Kidney (tissue), 14 donors: Measurements from ENCODE around the gene SSR4. TPM values are rescaled to one million over a fixed set of nuclear protein-coding genes. Genes with fewer than 3 reads are reported as not detected.
A peak's percentile ranks its signal among the peaks of the same experiment; 100 is the strongest.

Experiments
- DNase-seq, 5 donors: peaks; one replicate each; pipeline ENCODE4 v3.0.0-alpha.2; 2013 to 2020
- FAIRE-seq: peaks from 2 replicates; lab custom pipeline; 2012; peaks lifted over from hg19 to GRCh38; lab: Jason Lieb, UNC
- H3K27ac ChIP-seq, 2 donors: one replicate each; pipeline ENCODE4 v1.7.0; 2013; ENCODE audit warnings: low read depth in 2 of 2, low read length in 2 of 2, inconsistent platforms in 1 of 2
- H3K27me3 ChIP-seq: one replicate; pipeline ENCODE4 v1.7.1; 2013; ENCODE audit warnings: low read length, inconsistent platforms; ENCODE audit not compliant: control insufficient read depth, insufficient read depth
- H3K36me3 ChIP-seq, 3 donors: one replicate each; pipeline versions ENCODE4 v1.7.0 to v1.7.1; 2013; ENCODE audit warnings: low read length in 3 of 3, control low read depth in 1 of 3, inconsistent platforms in 1 of 3; ENCODE audit not compliant: insufficient read depth in 3 of 3, control insufficient read depth in 2 of 3
- H3K4me1 ChIP-seq, 3 donors: one replicate each; pipeline versions ENCODE4 v1.7.0 to v1.7.1; 2013; ENCODE audit warnings: low read length in 3 of 3, inconsistent platforms in 1 of 3, low read depth in 1 of 3; ENCODE audit not compliant: control insufficient read depth in 2 of 3, insufficient read depth in 2 of 3
- H3K4me3 ChIP-seq, 3 donors: one replicate each; pipeline versions ENCODE4 v1.7.0 to v1.8.1; 2013; ENCODE audit warnings: low read length in 3 of 3, control low read depth in 1 of 3, inconsistent platforms in 1 of 3
- H3K9ac ChIP-seq, 3 donors: one replicate each; pipeline versions ENCODE4 v1.7.0 to v1.7.1; 2013; ENCODE audit warnings: low read length in 3 of 3, control low read depth in 1 of 3, inconsistent platforms in 1 of 3
- H3K9me3 ChIP-seq, 3 donors: one replicate each; pipeline versions ENCODE4 v1.7.0 to v1.7.1; 2013; ENCODE audit warnings: low read length in 3 of 3, control low read depth in 1 of 3, inconsistent platforms in 1 of 3; ENCODE audit not compliant: control insufficient read depth in 2 of 3, insufficient read depth in 1 of 3
- CTCF ChIP-seq: IDR thresholded peaks from 3 replicates; pipeline ENCODE4 v1.5.1; 2012; ENCODE audit warnings: mild to moderate bottlenecking, moderate library complexity, borderline replicate concordance; ENCODE audit not compliant: insufficient read depth; ENCODE audit errors: extremely low read depth
- intact Hi-C: fragments of 100-400 bp; cut with DNase I; formaldehyde crosslinking; loops from one replicate; pipeline ENCODE4 v1.11.1; 2022
- polyA plus RNA-seq: library from polyadenylated mRNA; stranded (reverse); fragments of 350-450 nt; fragmentation: Illumina TruSeq; extraction: RNeasy Lipid Tissue Mini Kit (QIAGEN cat#74804); gene quantifications from one replicate; pipeline ENCODE4 v1.2.3, GENCODE V29; 2014; ENCODE audit warnings: low read depth, low replicate concordance; ENCODE audit not compliant: insufficient read depth
- total RNA-seq: library from RNA; stranded (reverse); fragmentation: NEBNext Ultra II Directional; extraction: Animal tissue kit (Norgen Biotek cat#: 25700); gene quantifications from one replicate; pipeline ENCODE4 v1.2.1, GENCODE V29; 2021
- donor health status: control.
- donor health status: control.
- donor health status: control.
- donor health status: control.
- donor health status: control.
- donor health status: DM: yes; HTN: yes; CAD: no.
- donor health status: Normal renal cell carcinoma (clear cell type).

Gene SSR4
- total and polyA plus RNA-seq, 2 donors from 2014 or later = 226 to 473 TPM

- intact Hi-C loops = no loop called here
- H3K9ac ChIP-seq = no peak overlapping the region
- no peaks in the 10 kb centered on the region for H3K27me3 ChIP-seq
- no peaks in the 10 kb centered on the region for H3K9me3 ChIP-seq
- H3K4me1 ChIP-seq = no peaks in the 10 kb centered on the region
- no peak overlapping the region for H3K27ac ChIP-seq
- H3K36me3 ChIP-seq = no peaks in the 10 kb centered on the region
- DNase-seq (peak in 2 of 5 donors; percentile 30 to 48), FAIRE-seq (no peak)
- H3K4me3 ChIP-seq = no peak overlapping the region
- no peak for TF ChIP-seq CTCF
These were observed 16.3 kb upstream of the SSR4 start for GRCh38 chrX:153778181-153778580.

GRCh38 chrX:153778684-153779101 lies 15.8 kb upstream of the SSR4 start:
- Histone ChIP-seq H3K4me3 (no peak overlapping the region), H3K9me3 (no peaks in the 10 kb centered on the region), H3K9ac (no peak overlapping the region), H3K27me3 (no peaks in the 10 kb centered on the region), H3K27ac (no peak overlapping the region), H3K36me3 (no peaks in the 10 kb centered on the region), H3K4me1 (no peaks in the 10 kb centered on the region)
- TF ChIP-seq CTCF = no peak
- peak in 2 of 5 donors; percentile 31 to 63 for DNase-seq
- FAIRE-seq = no peak
- intact Hi-C loops = no loop called here

- H3K4me1 ChIP-seq = no peaks in the 10 kb centered on the region
- no peaks in the 10 kb centered on the region for H3K27me3 ChIP-seq
- no peak overlapping the region for H3K27ac ChIP-seq
- no peaks in the 10 kb centered on the region for H3K36me3 ChIP-seq
- FAIRE-seq = no peak
- peak in 1 of 5 donors; percentile 61 for DNase-seq
- no peak overlapping the region for H3K9ac ChIP-seq
- no peak overlapping the region for H3K4me3 ChIP-seq
- no peaks in the 10 kb centered on the region for H3K9me3 ChIP-seq
- no peak for TF ChIP-seq CTCF
- intact Hi-C loops = no loop called here
These were observed 14.4 kb upstream of the SSR4 start for GRCh38 chrX:153779891-153780677.
